NOMO-1 (cell line): ENCODE measurements around the gene SCIN.

Source experiments
- DNase-seq, 2 experiments: peaks; one replicate each; lab custom pipeline; 2025; ENCODE audit not compliant: unreplicated experiment in 2 of 2; lab: John Stamatoyannopoulos, UW

The SCIN gene

GRCh38 chr7:12565873-12566272 lies 4.6 kb upstream of the SCIN start:
- DNase-seq, result no peak

GRCh38 chr7:12567015-12567414 lies 3.5 kb upstream of the SCIN start:
- DNase-seq, result no peak

GRCh38 chr7:12569673-12570072 lies 847 bp upstream of the SCIN start:
- DNase-seq, result no peak

- peak in 1 of 2 experiments; percentile 8 for DNase-seq
Measured at GRCh38 chr7:12570168-12570533, 369 bp upstream of the SCIN start.

GRCh38 chr7:12571691-12572090 lies 1.2 kb downstream of the SCIN start:
- no peak for DNase-seq

- peak; percentile 11 to 71 for DNase-seq
Measured at GRCh38 chr7:12572941-12573575, 2.5 kb downstream of the SCIN start.

GRCh38 chr7:12573885-12574284 lies 3.4 kb downstream of the SCIN start:
- no peak for DNase-seq

GRCh38 chr7:12578930-12579640 lies 8.6 kb downstream of the SCIN start:
- no peak for DNase-seq

- DNase-seq, result no peak
Measured at GRCh38 chr7:12581897-12582296, 11.4 kb downstream of the SCIN start.

- DNase-seq, result no peak
Measured at GRCh38 chr7:12582362-12582761, 11.8 kb downstream of the SCIN start.

- peak in 1 of 2 experiments; percentile 74 for DNase-seq
Measured at GRCh38 chr7:12583176-12583575, 12.7 kb downstream of the SCIN start.

GRCh38 chr7:12583922-12584321 lies 13.4 kb downstream of the SCIN start:
- DNase-seq, result no peak

GRCh38 chr7:12584930-12585329 lies 14.4 kb downstream of the SCIN start:
- peak; percentile 54 to 92 for DNase-seq

GRCh38 chr7:12586271-12586670 lies 15.8 kb downstream of the SCIN start:
- DNase-seq, result peak in 1 of 2 experiments; percentile 4

GRCh38 chr7:12588259-12588904 lies 17.9 kb downstream of the SCIN start:
- DNase-seq, result no peak

GRCh38 chr7:12590559-12590958 lies 20.0 kb downstream of the SCIN start:
- DNase-seq, result no peak

GRCh38 chr7:12594122-12594897 lies 23.8 kb downstream of the SCIN start:
- DNase-seq, result no peak

GRCh38 chr7:12595148-12595547 lies 24.6 kb downstream of the SCIN start:
- DNase-seq, result no peak

GRCh38 chr7:12596225-12596790 lies 25.8 kb downstream of the SCIN start:
- DNase-seq, result no peak

- no peak for DNase-seq
Measured at GRCh38 chr7:12601302-12601869, 30.9 kb downstream of the SCIN start.

GRCh38 chr7:12607134-12607533 lies 36.6 kb downstream of the SCIN start:
- no peak for DNase-seq
